ENCODE data around the gene DYNLT5.

DNA sequence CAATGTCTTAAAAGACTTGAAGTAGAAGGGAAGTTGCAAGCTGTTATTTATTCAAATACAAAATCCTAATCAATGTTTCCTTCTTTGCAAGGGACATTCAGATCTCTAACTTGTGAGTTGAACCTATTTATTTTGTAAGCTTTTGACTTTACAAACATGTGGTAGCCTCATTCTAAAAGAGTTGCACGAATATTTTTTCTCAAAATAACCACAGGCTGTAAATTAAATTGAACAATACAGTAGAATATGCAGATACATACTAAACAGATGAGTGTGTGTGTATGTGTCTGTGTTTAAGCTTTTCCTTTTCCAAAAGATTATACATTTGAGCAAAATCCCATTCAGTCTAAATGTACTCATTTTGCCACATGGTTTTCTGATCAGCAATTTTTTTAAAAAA is 4.8 kb upstream of the DYNLT5 start:
- TF ChIP-seq CTCF (IDR thresholded peaks at IDR 0.05; ENCODE audit: low read depth, low read length) (no peak), POLR2A (IDR thresholded peaks at IDR 0.05; ENCODE audit: extremely low read depth, insufficient read length) (no peak), MYC (IDR thresholded peaks at IDR 0.05; ENCODE audit: low read depth, low read length) (no peak), MAX (IDR thresholded peaks at IDR 0.05; ENCODE audit: low read depth, low read length) (no peak)
